GM08714 (cell line): ENCODE results near the gene RMC1.

Experiments used
- H3K4me3 ChIP-seq: fragments of 200-500 bp; sonication (Bioruptor generic); 2 replicates; pipeline ENCODE4 v1.5.1; 2014; ENCODE audit warnings: mild to moderate bottlenecking, low read length, inconsistent platforms
- ZNF274 ChIP-seq: IDR thresholded peaks from 2 replicates; pipeline ENCODE4 v1.6.1; 2012; ENCODE audit warnings: mild to moderate bottlenecking, low read depth, low read length

Gene RMC1

GRCh38 chr18:23536204-23536603 is 32.9 kb downstream of the RMC1 start:
- H3K4me3 ChIP-seq, result no peak overlapping the region
- TF ChIP-seq ZNF274, result no peak

DNA sequence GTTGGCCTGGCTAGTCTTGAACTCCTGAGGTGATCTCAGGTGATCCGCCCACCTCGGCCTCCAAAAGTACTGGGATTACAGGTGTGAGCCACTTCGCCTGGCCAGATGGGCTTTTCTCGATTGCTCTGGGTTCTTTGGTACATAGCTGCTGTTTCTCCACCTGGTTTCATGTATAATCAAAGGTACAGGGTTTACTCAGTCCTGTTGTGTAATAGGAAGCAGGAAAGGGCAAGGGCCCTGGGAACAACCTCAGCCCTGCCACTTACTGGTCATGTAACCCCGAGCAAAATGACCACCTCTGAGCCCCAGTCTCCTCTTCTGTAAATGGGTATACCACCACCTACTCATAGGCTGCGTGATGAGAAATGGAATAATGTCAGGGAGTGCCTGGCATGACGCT is 34.0 kb downstream of the RMC1 start:
- no peak for TF ChIP-seq ZNF274
- no peak overlapping the region for H3K4me3 ChIP-seq

DNA sequence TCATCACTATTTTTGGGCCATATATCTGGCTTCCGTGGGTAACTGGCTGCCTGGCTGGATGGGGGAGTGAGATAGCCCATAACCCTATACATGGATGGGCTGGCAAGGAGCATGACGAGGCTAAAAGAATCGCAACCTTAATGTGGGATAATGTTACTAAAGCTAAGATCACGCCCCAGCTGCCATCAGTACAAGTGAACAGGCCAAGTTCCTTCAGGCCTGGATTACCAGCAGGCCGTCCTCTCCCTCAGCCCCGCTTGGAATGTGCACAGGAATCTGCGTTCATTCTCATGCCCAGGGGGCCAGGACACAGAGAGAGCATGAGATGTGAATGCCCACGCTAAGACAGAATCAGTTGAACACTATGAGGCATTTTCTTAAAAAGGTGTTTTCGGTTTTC is 34.7 kb downstream of the RMC1 start:
- no peak for TF ChIP-seq ZNF274
- no peak overlapping the region for H3K4me3 ChIP-seq

DNA sequence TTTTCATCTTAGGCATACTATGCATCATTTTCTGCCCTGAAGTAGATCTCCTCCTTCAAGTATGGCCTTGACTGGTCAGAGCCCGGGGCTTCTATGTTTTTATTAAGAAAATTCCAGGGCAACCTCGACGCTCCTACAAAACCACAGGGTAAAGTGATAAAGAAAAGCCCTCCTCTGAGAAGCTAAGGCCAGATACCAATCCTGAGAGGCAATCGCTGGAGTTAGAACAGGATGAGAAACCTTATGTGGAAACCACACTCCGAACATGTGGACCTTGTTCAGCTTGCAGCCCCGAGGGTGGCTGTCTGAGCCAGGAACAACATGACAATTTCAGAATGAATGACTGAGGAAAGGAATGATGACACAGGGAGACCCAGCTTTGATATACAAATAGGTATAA is 35.6 kb downstream of the RMC1 start:
- no peak overlapping the region for H3K4me3 ChIP-seq
- TF ChIP-seq ZNF274, result no peak

GRCh38 chr18:23539296-23539695 is 36.0 kb downstream of the RMC1 start:
- no peak for TF ChIP-seq ZNF274

DNA sequence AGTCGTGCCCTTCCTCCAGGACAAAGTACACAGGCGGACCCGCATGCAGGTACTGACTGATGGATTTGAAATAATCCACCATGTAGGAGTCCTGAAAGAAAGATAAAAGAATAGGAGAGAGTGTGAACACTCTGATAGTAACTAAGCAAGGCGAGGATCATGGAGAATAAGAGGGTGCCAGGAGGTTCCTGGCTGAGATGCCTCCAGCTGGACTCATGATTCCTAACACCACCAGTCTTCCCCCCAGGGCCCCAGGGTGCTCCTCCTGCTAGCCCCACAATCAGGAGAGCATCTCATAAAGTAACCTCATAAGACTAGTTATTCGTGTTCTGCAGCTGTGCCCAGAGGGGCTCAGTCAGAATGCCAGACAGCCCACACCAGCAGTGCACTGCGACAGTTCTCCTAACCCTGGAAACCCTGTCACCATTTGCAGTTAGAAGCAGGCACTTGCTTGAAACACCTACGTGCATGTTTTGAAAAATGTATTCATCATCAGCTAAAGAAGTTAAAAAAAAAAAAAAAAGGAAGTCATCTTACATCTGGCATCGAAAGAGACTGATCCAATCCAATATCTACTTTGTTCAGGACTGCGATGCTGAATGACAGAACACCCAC is 36.7 kb downstream of the RMC1 start:
- TF ChIP-seq ZNF274, result no peak
- H3K4me3 ChIP-seq, result no peak overlapping the region

More at GRCh38 chr18:23539296-23539695, 36.0 kb downstream of the RMC1 start:
- H3K4me3 ChIP-seq, result no peak overlapping the region

GRCh38 chr18:23540867-23541266 is 37.6 kb downstream of the RMC1 start:
- H3K4me3 ChIP-seq, result no peak overlapping the region; the same call in 1 of the 2 replicates
- no peak for TF ChIP-seq ZNF274

DNA sequence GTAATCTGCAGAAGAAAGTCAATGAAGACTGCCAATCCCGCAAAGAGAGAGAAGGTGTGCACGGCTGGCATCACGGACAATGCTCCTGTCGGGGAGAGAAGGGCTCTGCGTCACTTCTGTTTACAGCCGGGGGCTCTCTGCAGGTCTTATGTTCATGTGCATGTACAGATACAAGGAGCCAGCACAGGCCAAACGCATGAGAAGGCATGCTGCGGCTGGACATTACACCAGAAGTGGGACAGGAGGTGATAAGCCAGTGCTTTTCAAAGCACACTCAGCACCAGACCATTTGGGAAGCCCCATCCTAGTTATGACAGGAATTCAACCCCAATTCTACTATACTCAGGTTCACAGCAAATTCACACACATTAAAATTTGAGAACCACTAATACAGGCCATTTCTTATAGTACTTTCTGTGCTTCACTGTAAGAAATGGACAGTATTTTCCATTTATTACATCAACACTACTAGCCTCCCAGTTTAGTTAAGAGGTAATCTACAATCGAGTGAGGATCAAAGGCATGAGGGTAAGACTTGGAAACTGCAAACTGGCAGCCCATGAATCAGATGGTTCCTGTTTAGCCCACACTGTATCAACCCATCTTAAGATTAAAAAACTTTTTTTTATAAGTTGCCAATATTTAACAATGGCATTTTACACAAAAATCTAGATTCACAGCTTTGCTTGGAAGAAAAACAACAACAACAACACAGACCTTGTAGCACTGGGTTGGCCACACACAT is 38.2 kb downstream of the RMC1 start:
- H3K4me3 ChIP-seq, result no peak overlapping the region; the same call in 1 of the 2 replicates
- no peak for TF ChIP-seq ZNF274

DNA sequence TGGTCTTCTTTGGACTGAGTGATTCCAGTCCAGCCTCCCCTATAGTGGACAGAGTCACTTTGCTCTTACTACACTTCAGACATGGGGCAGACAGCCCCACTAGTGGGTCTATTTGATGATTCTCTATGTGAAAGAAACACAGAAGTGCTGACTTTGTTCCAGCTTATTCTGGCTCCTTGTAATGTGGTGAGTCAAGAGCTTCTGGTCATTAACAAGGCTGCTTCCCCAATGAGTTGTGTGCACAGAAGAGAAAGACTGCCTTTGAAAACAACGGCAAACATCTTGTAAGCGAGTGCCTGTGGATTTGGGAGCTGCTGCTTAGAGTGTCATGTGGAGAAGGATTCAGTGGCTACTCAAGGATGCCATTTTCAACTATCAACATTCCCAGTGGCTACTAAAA is 39.1 kb downstream of the RMC1 start:
- H3K4me3 ChIP-seq, result no peak overlapping the region
- no peak for TF ChIP-seq ZNF274

DNA sequence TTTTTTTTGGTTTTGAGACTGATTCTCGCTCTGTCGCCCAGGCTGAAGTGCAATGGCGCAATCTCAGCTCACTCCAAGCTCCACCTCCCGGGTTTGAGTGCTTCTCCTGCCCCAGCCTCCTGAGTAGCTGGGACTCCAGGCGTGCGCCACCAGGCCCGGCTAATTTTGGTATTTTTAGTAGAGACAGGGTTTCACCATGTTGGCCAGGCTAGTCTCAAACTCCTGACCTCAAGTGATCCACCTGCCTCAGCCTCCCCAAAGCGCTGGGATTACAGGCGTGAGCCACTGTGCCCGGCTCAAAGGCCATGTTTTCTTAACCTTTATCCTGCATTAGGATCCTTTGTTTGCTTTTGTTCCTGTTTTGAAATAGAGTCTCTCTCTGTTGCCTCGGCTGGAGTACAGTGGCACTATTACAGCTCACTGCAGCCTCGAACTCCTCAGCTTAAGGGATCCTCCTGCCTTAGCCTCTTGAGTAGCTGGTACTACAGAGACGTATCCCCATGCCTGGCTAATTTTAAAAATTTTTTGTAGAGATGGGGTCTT is 42.0 kb downstream of the RMC1 start:
- H3K4me3 ChIP-seq, result no peak overlapping the region
- no peak for TF ChIP-seq ZNF274

DNA sequence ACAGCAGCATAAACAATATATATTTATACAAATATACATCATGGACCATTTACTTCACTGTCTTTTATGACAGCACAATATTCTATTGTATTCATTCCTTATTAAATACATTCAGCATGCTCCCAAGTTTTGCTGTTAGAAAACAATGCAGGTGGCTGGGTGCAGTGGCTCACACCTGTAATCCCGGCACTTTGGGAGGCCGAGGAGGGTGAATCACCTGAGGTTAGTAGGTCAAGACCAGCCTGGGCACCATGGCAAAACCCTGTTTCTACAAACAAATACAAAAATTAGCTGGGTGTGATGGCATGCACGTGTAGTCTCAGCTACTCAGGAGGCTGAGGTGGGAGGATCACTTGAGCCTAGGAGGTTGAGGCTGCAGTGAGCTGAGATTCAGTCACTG is 44.0 kb downstream of the RMC1 start:
- H3K4me3 ChIP-seq, result no peak overlapping the region
- TF ChIP-seq ZNF274, result no peak

GRCh38 chr18:23547846-23548245 is 44.5 kb downstream of the RMC1 start:
- H3K4me3 ChIP-seq, result no peak overlapping the region
- no peak for TF ChIP-seq ZNF274

DNA sequence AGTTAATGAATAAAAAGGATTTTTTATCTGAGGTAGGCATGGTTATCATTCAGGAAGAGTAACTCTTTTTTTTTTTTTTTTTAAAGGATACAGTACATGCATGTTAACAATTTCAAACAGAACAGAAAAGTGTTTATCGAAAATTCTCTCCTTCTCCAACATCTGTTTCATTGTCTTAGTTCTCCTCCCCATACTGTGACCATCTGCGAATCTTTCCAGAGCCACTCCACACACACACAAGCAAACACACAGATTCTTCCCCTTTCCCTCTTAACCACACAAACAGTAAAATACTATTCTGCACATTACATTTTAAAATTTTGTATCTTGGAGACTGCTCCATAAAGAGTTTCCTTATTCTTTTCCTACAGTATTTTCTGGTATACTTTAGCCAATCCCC is 45.0 kb downstream of the RMC1 start:
- H3K4me3 ChIP-seq, result no peak overlapping the region
- no peak for TF ChIP-seq ZNF274

GRCh38 chr18:23548719-23549118 is 45.4 kb downstream of the RMC1 start:
- H3K4me3 ChIP-seq, result no peak overlapping the region
- TF ChIP-seq ZNF274, result no peak

DNA sequence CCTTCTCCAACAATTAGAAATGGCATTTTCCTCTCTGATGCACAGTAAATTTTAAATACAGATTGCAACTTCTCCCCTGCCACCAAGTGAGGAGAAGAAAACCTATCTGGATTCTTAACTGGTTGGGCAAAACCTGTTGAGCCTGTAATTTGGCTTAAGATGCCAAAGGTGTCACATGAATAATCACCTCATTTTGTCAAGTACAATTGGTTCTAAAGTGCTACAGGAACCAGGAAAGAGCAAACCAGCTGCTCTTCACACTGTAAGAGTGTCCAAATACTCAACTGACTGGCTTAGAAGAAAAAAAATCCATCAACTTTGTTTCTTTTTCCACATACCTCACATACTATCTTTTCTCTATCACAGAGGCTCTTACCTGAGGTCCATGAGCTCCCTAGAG is 47.6 kb downstream of the RMC1 start:
- H3K4me3 ChIP-seq, result no peak overlapping the region
- no peak for TF ChIP-seq ZNF274
